Rectal smooth muscle tissue (tissue), 1 donor: ENCODE results near the gene FSIP1.

Experiments used
- H3K27ac ChIP-seq: one replicate; pipeline ENCODE4 v1.7.0; 2013; ENCODE audit warnings: low read depth, low read length, inconsistent platforms
- H3K27me3 ChIP-seq: one replicate; pipeline ENCODE4 v1.7.0; 2013; ENCODE audit warnings: low read length; ENCODE audit not compliant: control insufficient read depth, insufficient read depth
- H3K36me3 ChIP-seq: one replicate; pipeline ENCODE4 v1.7.0; 2013; ENCODE audit warnings: low read length; ENCODE audit not compliant: control insufficient read depth, insufficient read depth
- H3K4me1 ChIP-seq: one replicate; pipeline ENCODE4 v1.7.0; 2013; ENCODE audit warnings: low read length; ENCODE audit not compliant: control insufficient read depth, insufficient read depth
- H3K4me3 ChIP-seq: one replicate; pipeline ENCODE4 v1.7.0; 2013; ENCODE audit warnings: low read length
- H3K9ac ChIP-seq: one replicate; pipeline ENCODE4 v1.7.0; 2013; ENCODE audit warnings: low read length

FSIP1 gene

GRCh38 chr15:39661776-39662175 lies 120.9 kb downstream of the FSIP1 start:
- Histone ChIP-seq H3K27me3 (no peaks in the 10 kb centered on the region), H3K27ac (no peak overlapping the region), H3K4me1 (peaks cover 4% of the 10 kb centered on the region), H3K9ac (no peak overlapping the region), H3K36me3 (no peaks in the 10 kb centered on the region), H3K4me3 (no peak overlapping the region)

- Histone ChIP-seq H3K36me3 (no peaks in the 10 kb centered on the region), H3K9ac (no peak overlapping the region), H3K4me3 (no peak overlapping the region), H3K27ac (no peak overlapping the region), H3K4me1 (no peaks in the 10 kb centered on the region), H3K27me3 (no peaks in the 10 kb centered on the region)
Measured at GRCh38 chr15:39658740-39659139, 123.9 kb downstream of the FSIP1 start.

- Histone ChIP-seq H3K27ac (no peak overlapping the region), H3K27me3 (no peaks in the 10 kb centered on the region), H3K4me3 (no peak overlapping the region), H3K36me3 (no peaks in the 10 kb centered on the region), H3K9ac (no peak overlapping the region), H3K4me1 (no peaks in the 10 kb centered on the region)
Measured at GRCh38 chr15:39657668-39658067, 125.0 kb downstream of the FSIP1 start.

GRCh38 chr15:39657181-39657580 lies 125.5 kb downstream of the FSIP1 start:
- Histone ChIP-seq H3K27me3 (no peaks in the 10 kb centered on the region), H3K27ac (no peak overlapping the region), H3K9ac (no peak overlapping the region), H3K4me3 (no peak overlapping the region), H3K4me1 (no peaks in the 10 kb centered on the region), H3K36me3 (no peaks in the 10 kb centered on the region)

- no peak overlapping the region for H3K4me3 ChIP-seq
- H3K4me1 ChIP-seq = no peaks in the 10 kb centered on the region
- H3K36me3 ChIP-seq = no peaks in the 10 kb centered on the region
- no peak overlapping the region for H3K9ac ChIP-seq
- no peaks in the 10 kb centered on the region for H3K27me3 ChIP-seq
- no peak overlapping the region for H3K27ac ChIP-seq
Measured at GRCh38 chr15:39654304-39654703, 128.3 kb downstream of the FSIP1 start.

- Histone ChIP-seq H3K4me1 (no peaks in the 10 kb centered on the region), H3K9ac (no peak overlapping the region), H3K36me3 (no peaks in the 10 kb centered on the region), H3K27ac (no peak overlapping the region), H3K4me3 (no peak overlapping the region), H3K27me3 (no peaks in the 10 kb centered on the region)
Measured at GRCh38 chr15:39651881-39652280, 130.8 kb downstream of the FSIP1 start.

GRCh38 chr15:39651295-39651694 lies 131.3 kb downstream of the FSIP1 start:
- H3K27me3 ChIP-seq = no peaks in the 10 kb centered on the region
- H3K27ac ChIP-seq = no peak overlapping the region
- no peaks in the 10 kb centered on the region for H3K36me3 ChIP-seq
- H3K4me3 ChIP-seq = no peak overlapping the region
- no peak overlapping the region for H3K9ac ChIP-seq
- no peaks in the 10 kb centered on the region for H3K4me1 ChIP-seq

- H3K36me3 ChIP-seq = no peaks in the 10 kb centered on the region
- H3K27ac ChIP-seq = no peak overlapping the region
- no peak overlapping the region for H3K9ac ChIP-seq
- H3K27me3 ChIP-seq = no peaks in the 10 kb centered on the region
- H3K4me1 ChIP-seq = no peaks in the 10 kb centered on the region
- no peak overlapping the region for H3K4me3 ChIP-seq
Measured at GRCh38 chr15:39649757-39650156, 132.9 kb downstream of the FSIP1 start.

- no peaks in the 10 kb centered on the region for H3K27me3 ChIP-seq
- H3K9ac ChIP-seq = no peak overlapping the region
- H3K4me1 ChIP-seq = peaks cover 9% of the 10 kb centered on the region
- H3K27ac ChIP-seq = no peak overlapping the region
- no peaks in the 10 kb centered on the region for H3K36me3 ChIP-seq
- H3K4me3 ChIP-seq = no peak overlapping the region
Measured at GRCh38 chr15:39646425-39646824, 136.2 kb downstream of the FSIP1 start.

- no peak overlapping the region for H3K4me3 ChIP-seq
- H3K4me1 ChIP-seq = peaks cover 9% of the 10 kb centered on the region
- H3K36me3 ChIP-seq = no peaks in the 10 kb centered on the region
- no peak overlapping the region for H3K9ac ChIP-seq
- H3K27me3 ChIP-seq = no peaks in the 10 kb centered on the region
- no peak overlapping the region for H3K27ac ChIP-seq
Measured at GRCh38 chr15:39645976-39646257, 136.7 kb downstream of the FSIP1 start.

- Histone ChIP-seq H3K4me3 (no peak overlapping the region), H3K36me3 (no peaks in the 10 kb centered on the region), H3K27ac (no peak overlapping the region), H3K4me1 (peaks cover 9% of the 10 kb centered on the region), H3K9ac (no peak overlapping the region), H3K27me3 (no peaks in the 10 kb centered on the region)
Measured at GRCh38 chr15:39645138-39645975, 137.3 kb downstream of the FSIP1 start.

- Histone ChIP-seq H3K4me3 (no peak overlapping the region), H3K27ac (no peak overlapping the region), H3K4me1 (peaks cover 9% of the 10 kb centered on the region), H3K27me3 (no peaks in the 10 kb centered on the region), H3K9ac (no peak overlapping the region), H3K36me3 (no peaks in the 10 kb centered on the region)
Measured at GRCh38 chr15:39644136-39644535, 138.5 kb downstream of the FSIP1 start.

GRCh38 chr15:39643727-39644126 lies 138.9 kb downstream of the FSIP1 start:
- Histone ChIP-seq H3K9ac (no peak overlapping the region), H3K4me3 (no peak overlapping the region), H3K36me3 (no peaks in the 10 kb centered on the region), H3K27ac (no peak overlapping the region), H3K4me1 (peaks cover 9% of the 10 kb centered on the region), H3K27me3 (no peaks in the 10 kb centered on the region)
